Fibroblast of pulmonary artery (primary cell): Measurements from ENCODE around the gene ANKRD62.

Source experiments
- DNase-seq: peaks from one replicate; pipeline ENCODE4 v3.0.0-alpha.2; 2010; ENCODE audit warnings: low read depth
- H3K4me3 ChIP-seq: replicated peaks from 2 replicates; pipeline ENCODE4 v1.5.1; 2011; ENCODE audit warnings: low read depth, mild to moderate bottlenecking, control low read depth, low read length, moderate library complexity
- TF ChIP-seq, protein P1 (sequence below): IDR thresholded peaks from 2 replicates; pipeline ENCODE4 v1.5.1; 2011; ENCODE audit warnings: mild to moderate bottlenecking, control low read depth, low read length, inconsistent platforms; ENCODE audit errors: missing control alignments

Gene ANKRD62

DNA sequence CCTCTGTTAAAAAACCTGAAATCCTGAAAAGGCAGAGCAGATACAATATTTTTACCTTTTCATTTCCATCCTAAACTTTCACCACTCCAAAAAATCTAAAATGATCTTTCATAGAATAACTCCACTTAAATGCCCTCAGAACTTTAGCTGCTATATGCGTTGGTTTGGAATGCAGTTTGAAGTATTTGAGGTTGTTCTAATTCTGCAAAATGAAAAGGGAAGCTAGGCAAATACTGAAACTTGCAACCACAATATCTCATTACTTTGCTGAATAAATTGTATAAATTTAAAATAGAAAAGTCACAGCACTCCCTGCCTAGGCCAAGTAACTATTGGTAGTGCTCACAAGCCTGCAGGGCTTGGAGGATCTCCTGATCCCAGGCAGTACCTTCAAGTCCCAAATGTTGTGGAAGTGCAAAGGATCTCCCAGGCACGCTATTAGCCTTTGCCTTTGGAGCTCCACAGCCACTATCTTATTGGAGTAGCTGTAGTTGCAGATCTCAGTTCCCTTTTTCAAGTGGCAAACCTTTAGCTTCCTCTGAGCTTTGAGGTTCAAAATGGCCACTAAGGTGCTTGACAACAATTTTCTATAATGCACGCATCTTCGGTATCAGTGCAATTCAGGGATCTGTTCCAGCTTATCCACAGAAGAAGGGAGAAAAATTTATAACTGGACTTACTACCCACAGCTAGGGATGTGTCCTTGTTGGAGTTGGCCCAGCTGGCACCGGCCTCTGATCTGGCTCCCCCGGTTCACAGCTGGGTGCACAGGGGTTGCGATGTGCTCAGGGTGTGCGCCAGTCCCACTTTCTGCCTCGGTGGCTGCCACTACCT, 43.4 kb upstream of the ANKRD62 start:
- no peak overlapping the region for H3K4me3 ChIP-seq
- no peak for DNase-seq
- TF ChIP-seq, protein P1, sequence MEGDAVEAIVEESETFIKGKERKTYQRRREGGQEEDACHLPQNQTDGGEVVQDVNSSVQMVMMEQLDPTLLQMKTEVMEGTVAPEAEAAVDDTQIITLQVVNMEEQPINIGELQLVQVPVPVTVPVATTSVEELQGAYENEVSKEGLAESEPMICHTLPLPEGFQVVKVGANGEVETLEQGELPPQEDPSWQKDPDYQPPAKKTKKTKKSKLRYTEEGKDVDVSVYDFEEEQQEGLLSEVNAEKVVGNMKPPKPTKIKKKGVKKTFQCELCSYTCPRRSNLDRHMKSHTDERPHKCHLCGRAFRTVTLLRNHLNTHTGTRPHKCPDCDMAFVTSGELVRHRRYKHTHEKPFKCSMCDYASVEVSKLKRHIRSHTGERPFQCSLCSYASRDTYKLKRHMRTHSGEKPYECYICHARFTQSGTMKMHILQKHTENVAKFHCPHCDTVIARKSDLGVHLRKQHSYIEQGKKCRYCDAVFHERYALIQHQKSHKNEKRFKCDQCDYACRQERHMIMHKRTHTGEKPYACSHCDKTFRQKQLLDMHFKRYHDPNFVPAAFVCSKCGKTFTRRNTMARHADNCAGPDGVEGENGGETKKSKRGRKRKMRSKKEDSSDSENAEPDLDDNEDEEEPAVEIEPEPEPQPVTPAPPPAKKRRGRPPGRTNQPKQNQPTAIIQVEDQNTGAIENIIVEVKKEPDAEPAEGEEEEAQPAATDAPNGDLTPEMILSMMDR: no peak

GRCh38 chr18:12052866-12053265, 40.8 kb upstream of the ANKRD62 start:
- no peak for DNase-seq

DNA sequence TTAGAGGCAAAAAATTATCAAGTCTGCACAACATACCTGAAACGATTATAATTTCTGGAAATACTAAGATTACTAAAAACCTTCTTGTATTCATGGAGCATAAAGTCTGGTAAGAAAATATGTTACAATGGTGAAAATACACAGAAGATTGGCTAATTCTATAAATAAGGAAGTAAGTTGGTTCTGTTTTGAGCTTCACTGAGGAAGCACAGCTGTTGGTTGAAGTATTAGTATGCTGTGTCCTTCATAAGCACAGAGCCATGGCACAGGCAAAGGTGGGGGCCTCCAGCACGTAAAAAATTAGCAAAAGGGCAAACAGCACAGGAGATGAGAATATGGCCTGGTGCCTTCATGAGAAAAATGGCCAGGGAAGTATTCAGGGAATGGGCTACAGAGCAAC, 40.4 kb upstream of the ANKRD62 start:
- TF ChIP-seq, protein P1: no peak
- H3K4me3 ChIP-seq: no peak overlapping the region
- no peak for DNase-seq

More at GRCh38 chr18:12052866-12053265, 40.8 kb upstream of the ANKRD62 start:
- H3K4me3 ChIP-seq: no peak overlapping the region
- TF ChIP-seq, protein P1: no peak

- no peak overlapping the region for H3K4me3 ChIP-seq
- no peak for DNase-seq
- TF ChIP-seq, protein P1: no peak
Observed at GRCh38 chr18:12056034-12056883, 37.4 kb upstream of the ANKRD62 start.

DNA sequence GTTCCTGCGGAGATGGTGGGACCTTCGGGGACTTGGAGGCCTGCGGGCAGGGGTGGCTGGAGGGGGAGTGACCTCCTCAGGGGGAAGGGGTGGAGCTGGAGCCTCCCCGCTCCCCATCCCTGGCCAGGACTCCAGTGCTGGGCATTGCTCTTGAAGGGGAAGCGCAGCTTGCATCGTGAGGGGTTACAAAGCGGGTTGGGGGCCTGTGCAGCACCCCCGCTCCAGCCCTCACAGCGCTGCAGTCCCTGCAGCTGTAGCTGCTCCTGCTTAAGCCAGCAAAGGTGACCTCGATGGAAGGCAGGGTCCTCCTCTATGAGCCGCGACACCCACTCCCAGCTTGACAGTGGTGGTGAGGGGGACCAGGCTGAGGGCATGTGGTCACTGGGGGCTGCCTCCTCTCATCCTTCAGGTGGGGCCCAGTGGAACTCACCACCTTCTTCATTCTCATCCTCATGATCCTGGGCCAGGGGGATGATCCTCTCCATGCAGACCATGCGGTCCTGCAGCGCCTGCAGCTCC, 36.7 kb upstream of the ANKRD62 start:
- no peak for DNase-seq
- TF ChIP-seq, protein P1: no peak
- no peak overlapping the region for H3K4me3 ChIP-seq

DNA sequence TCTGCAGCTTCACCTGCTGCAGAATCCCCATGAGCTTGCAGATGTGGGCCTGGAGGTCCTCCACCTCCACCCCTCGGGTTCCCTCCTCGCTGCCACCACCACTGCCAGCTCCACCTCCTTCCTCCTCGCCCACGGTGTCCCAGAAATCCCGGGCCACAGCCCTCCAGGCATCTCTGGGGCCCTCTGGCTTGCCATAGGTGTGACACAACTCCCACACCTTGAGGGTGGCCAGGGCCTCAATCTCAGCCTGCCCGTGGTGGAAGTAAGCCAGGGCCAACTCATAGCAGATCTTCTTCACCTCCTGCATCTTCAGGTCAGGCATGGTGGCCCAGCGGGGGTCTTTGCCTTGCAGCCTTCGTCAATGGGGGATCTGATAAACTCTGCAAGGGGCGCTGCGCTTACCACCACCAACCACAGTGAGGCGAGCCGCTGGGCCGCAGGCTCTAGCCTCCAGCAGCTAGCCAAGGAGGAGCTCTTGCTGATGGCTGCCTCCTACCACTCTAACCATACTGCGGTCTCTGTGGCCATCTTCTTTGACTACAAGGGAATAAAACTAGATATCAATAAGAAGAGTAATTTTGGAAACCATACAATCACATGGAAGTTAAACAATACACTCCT, 36.1 kb upstream of the ANKRD62 start:
- no peak overlapping the region for H3K4me3 ChIP-seq
- no peak for DNase-seq
- TF ChIP-seq, protein P1: no peak
